ENCODE data around the gene DNAJC4.

DNA sequence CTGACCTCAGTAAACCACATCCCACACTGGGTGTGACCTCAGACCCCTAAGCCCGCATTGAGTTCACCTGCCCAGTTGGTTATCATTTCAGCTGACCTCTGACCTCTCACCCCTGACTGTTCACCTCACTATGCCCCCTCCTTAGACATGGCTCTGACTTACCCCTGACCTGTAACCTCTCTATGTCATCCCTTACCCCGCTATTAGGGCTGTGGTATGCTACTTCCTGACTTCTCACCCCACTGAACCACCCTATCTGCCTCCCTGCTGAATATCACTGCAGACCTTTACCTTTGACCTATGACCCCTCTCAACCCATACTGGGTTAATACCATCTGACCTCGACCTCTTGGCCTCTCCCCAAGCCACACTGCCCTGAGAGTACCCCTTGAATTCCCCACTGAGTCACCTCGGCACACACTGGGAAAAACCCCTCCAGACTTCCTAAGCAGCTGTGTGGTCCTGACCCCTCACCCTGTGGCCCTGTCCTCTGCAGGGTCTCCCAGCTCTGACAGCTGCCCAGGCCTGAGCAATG is 29.3 kb downstream of the DNAJC4 start:
- TF ChIP-seq CTCF (conservative IDR thresholded peaks at IDR 0.05) (no peak), ZFX (IDR thresholded peaks at IDR 0.05) (no peak)
